Stomach (tissue), 4 donors: ENCODE measurements around the gene TCN2.

Experiments used
- CTCF ChIP-seq, 7 experiments: fragments of 450-650 bp in 4 of 7; fragments of 200-600 bp in 3 of 7; sonication (generic) in 3 of 7; IDR thresholded peaks; one replicate each; pipeline ENCODE4 v1.5.1; 2016 to 2019; ENCODE audit warnings: antibody characterized with exemption in 7 of 7, control low read depth in 2 of 7, mild to moderate bottlenecking in 1 of 7
- EP300 ChIP-seq: sonication (generic); formaldehyde crosslinking; IDR thresholded peaks from one replicate; pipeline ENCODE4 v1.6.1; 2017; ENCODE audit warnings: antibody characterized with exemption
- POLR2A ChIP-seq, 4 donors: fragments of 450-650 bp; IDR thresholded peaks; one replicate each; pipeline ENCODE4 v1.6.1; 2016; ENCODE audit warnings: antibody characterized with exemption in 4 of 4, control low read depth in 2 of 4, mild to moderate bottlenecking in 1 of 4, moderate library complexity in 1 of 4
- POLR2AphosphoS5 ChIP-seq, 3 donors: sonication (generic); formaldehyde crosslinking; IDR thresholded peaks; one replicate each; pipeline ENCODE4 v1.6.1; 2016; ENCODE audit warnings: antibody characterized with exemption in 3 of 3

- TF ChIP-seq CTCF (IDR thresholded peaks at IDR 0.05): peak in 5 of 7 experiments; percentile 39 to 77 (median 62)
- TF ChIP-seq POLR2A (IDR thresholded peaks at IDR 0.05): no peak
- no peak for TF ChIP-seq POLR2AphosphoS5 (IDR thresholded peaks at IDR 0.05)
- no peak for TF ChIP-seq EP300
Measured at GRCh38 chr22:30605449-30606110, 1.4 kb upstream of the TCN2 start.
